CD4-positive, alpha-beta T cell (primary cell): ENCODE measurements around the gene PPP1R13B. TPM values are rescaled to one million over a fixed set of nuclear protein-coding genes. Genes with fewer than 3 reads are reported as not detected.

Source experiments
- ATAC-seq: fragments of 200-7000 bp; cut with Tn5 transposase; one replicate; pipeline ENCODE4 v1.10.0; 2022; ENCODE audit warnings: mild to moderate bottlenecking; ENCODE audit not compliant: poor library complexity
- CTCF ChIA-PET: fragments of 350-600 bp; sonication (Branson Sonifier 250); formaldehyde crosslinking; loops from one replicate; lab custom pipeline; 2021; ENCODE audit warnings: antibody characterized with exemption, inconsistent platforms; lab: Charles Lee
- POLR2A ChIA-PET: fragments of 350-600 bp; sonication (Branson Sonifier 250); formaldehyde crosslinking; loops from one replicate; lab custom pipeline; 2021; ENCODE audit warnings: antibody characterized with exemption, inconsistent platforms; lab: Charles Lee
- DNase-seq, 14 experiments: peaks; one replicate each; pipeline ENCODE4 v3.0.0-alpha.2; 2013 to 2020; ENCODE audit warnings: mixed read lengths in 2 of 14
- H3K27ac ChIP-seq, 2 donors: one replicate each; pipeline versions ENCODE4 v1.5.1 to v1.7.0; 2013; ENCODE audit warnings: low read length in 2 of 2, low read depth in 1 of 2, mild to moderate bottlenecking in 1 of 2
- H3K27me3 ChIP-seq, 2 experiments: 1 replicate in 1 of 2; 2 replicates in 1 of 2; pipeline versions ENCODE4 v1.6.1 to v1.7.0; 2013; ENCODE audit warnings: low read length in 2 of 2, control low read depth in 1 of 2, mild to moderate bottlenecking in 1 of 2, moderate library complexity in 1 of 2; ENCODE audit not compliant: insufficient read depth in 2 of 2, control insufficient read depth in 1 of 2
- H3K36me3 ChIP-seq: one replicate; pipeline ENCODE4 v1.6.1; 2013; ENCODE audit warnings: low read length, control low read depth; ENCODE audit not compliant: insufficient read depth
- H3K4me1 ChIP-seq: one replicate; pipeline ENCODE4 v1.6.1; 2013; ENCODE audit warnings: low read length, control low read depth; ENCODE audit not compliant: insufficient read depth
- H3K4me3 ChIP-seq: one replicate; pipeline ENCODE4 v1.5.1; 2013; ENCODE audit warnings: mild to moderate bottlenecking, low read length, moderate library complexity
- H3K9me3 ChIP-seq, 2 experiments: 1 replicate in 1 of 2; 2 replicates in 1 of 2; pipeline versions ENCODE4 v1.6.1 to v1.7.0; 2013; ENCODE audit warnings: low read length in 2 of 2, mild to moderate bottlenecking in 2 of 2, control low read depth in 1 of 2, moderate library complexity in 1 of 2; ENCODE audit not compliant: control insufficient read depth in 1 of 2, insufficient read depth in 1 of 2
- H3K27ac Mint-ChIP-seq: one replicate; pipeline ENCODE4 v1.8.0; 2020; ENCODE audit warnings: mixed read lengths
- H3K27me3 Mint-ChIP-seq: one replicate; pipeline ENCODE4 v1.8.0; 2021; ENCODE audit warnings: mixed read lengths
- H3K36me3 Mint-ChIP-seq: one replicate; pipeline ENCODE4 v1.8.0; 2021; ENCODE audit warnings: low read depth, mixed read lengths
- H3K4me1 Mint-ChIP-seq: one replicate; pipeline ENCODE4 v1.8.0; 2021; ENCODE audit warnings: low read depth, mixed read lengths
- H3K4me3 Mint-ChIP-seq: one replicate; pipeline ENCODE4 v1.8.0; 2020; ENCODE audit warnings: mild to moderate bottlenecking, mixed read lengths
- H3K9me3 Mint-ChIP-seq: one replicate; pipeline ENCODE4 v1.8.0; 2020; ENCODE audit warnings: mixed read lengths
- intact Hi-C, 2 experiments: fragments of 100-400 bp; cut with DNase I in 1 of 2; cut with micrococcal nuclease in 1 of 2; formaldehyde crosslinking; loops; one replicate each; pipeline versions ENCODE4 v1.15.1 to v1.9.0; 2023 to 2025; cut with DNase I, micrococcal nuclease
- total RNA-seq, 174 experiments: library from RNA in 2 of 174; stranded (reverse) in 2 of 174; gene quantifications; one replicate each; pipeline ENCODE4 v1.2.3 and lab custom pipeline; 2021 to 2026
- TF ChIP-seq, protein P1 (sequence below): fragments of 200-600 bp; IDR thresholded peaks from one replicate; pipeline ENCODE4 v1.8.0; 2022; ENCODE audit warnings: antibody characterized with exemption, mild to moderate bottlenecking

PPP1R13B gene
- total RNA-seq, 2 experiments from 2014 or later = 14.3 to 14.4 TPM

DNA sequence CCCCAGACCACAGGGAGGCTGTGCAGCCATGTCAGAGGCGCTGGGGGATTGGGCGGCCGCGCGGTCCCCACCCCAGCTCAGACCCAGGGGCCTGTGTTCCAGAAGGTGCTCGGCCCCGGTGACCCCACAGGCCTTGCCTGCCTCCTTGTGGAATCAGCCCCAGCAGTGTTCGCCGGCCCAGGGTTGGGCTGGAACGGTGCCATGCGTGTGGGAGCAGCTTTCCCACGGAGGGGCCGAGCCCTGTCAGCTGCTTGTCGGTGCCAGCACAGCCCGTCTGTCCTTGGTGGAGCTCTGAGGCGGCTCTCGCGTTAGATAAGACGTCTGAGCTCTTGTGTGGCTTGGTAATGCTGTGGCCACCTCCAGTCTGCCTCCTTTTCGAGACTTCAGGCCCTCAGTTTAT is 123.3 kb downstream of the PPP1R13B start:
- H3K4me1 Mint-ChIP-seq = peaks cover 13% of the 10 kb centered on the region
- H3K4me3 Mint-ChIP-seq = no peak overlapping the region
- ChIA-PET POLR2A (no interaction called here), CTCF (no interaction called here)
- Histone ChIP-seq H3K27ac (no peak overlapping the region), H3K4me1 (peaks cover 8% of the 10 kb centered on the region), H3K36me3 (peaks cover 14% of the 10 kb centered on the region), H3K27me3 (no peaks in the 10 kb centered on the region), H3K4me3 (no peak overlapping the region), H3K9me3 (no peaks in the 10 kb centered on the region)
- no peak overlapping the region for H3K27ac Mint-ChIP-seq
- intact Hi-C loops = no loop called here
- DNase-seq (no peak), ATAC-seq (no peak)
- H3K36me3 Mint-ChIP-seq = peaks cover 6% of the 10 kb centered on the region
- TF ChIP-seq, protein P1, sequence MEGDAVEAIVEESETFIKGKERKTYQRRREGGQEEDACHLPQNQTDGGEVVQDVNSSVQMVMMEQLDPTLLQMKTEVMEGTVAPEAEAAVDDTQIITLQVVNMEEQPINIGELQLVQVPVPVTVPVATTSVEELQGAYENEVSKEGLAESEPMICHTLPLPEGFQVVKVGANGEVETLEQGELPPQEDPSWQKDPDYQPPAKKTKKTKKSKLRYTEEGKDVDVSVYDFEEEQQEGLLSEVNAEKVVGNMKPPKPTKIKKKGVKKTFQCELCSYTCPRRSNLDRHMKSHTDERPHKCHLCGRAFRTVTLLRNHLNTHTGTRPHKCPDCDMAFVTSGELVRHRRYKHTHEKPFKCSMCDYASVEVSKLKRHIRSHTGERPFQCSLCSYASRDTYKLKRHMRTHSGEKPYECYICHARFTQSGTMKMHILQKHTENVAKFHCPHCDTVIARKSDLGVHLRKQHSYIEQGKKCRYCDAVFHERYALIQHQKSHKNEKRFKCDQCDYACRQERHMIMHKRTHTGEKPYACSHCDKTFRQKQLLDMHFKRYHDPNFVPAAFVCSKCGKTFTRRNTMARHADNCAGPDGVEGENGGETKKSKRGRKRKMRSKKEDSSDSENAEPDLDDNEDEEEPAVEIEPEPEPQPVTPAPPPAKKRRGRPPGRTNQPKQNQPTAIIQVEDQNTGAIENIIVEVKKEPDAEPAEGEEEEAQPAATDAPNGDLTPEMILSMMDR = no peak
- H3K27me3 Mint-ChIP-seq = no peaks in the 10 kb centered on the region
- no peaks in the 10 kb centered on the region for H3K9me3 Mint-ChIP-seq

DNA sequence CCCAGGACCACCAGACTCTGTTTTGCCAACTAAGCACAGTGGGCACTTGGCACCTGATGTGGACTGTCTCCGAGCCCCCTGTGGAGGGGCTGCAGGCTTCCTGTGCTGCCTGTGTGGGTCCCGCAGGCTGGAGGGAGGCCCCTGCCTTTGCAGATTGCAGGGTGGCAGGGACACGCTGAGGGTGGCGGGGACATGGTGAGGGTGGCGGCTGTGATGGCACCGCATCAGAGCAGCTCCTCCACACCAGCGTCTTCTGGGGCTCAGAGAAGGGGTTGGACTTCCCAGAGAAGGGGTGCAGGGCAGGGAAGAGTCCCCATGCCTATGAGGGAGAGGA is 123.7 kb downstream of the PPP1R13B start:
- intact Hi-C loops = no loop called here
- Histone ChIP-seq H3K9me3 (no peaks in the 10 kb centered on the region), H3K36me3 (peaks cover 10% of the 10 kb centered on the region), H3K4me1 (peaks cover 8% of the 10 kb centered on the region), H3K27me3 (no peaks in the 10 kb centered on the region), H3K27ac (no peak overlapping the region), H3K4me3 (no peak overlapping the region)
- Mint-ChIP-seq H3K27ac (no peak overlapping the region), H3K9me3 (no peaks in the 10 kb centered on the region), H3K4me1 (peaks cover 16% of the 10 kb centered on the region), H3K27me3 (no peaks in the 10 kb centered on the region), H3K36me3 (peaks cover 2% of the 10 kb centered on the region), H3K4me3 (no peak overlapping the region)
- no peak for DNase-seq
- TF ChIP-seq, protein P1 = no peak
- ChIA-PET POLR2A (no interaction called here), CTCF (no interaction called here)
- no peak for ATAC-seq

DNA sequence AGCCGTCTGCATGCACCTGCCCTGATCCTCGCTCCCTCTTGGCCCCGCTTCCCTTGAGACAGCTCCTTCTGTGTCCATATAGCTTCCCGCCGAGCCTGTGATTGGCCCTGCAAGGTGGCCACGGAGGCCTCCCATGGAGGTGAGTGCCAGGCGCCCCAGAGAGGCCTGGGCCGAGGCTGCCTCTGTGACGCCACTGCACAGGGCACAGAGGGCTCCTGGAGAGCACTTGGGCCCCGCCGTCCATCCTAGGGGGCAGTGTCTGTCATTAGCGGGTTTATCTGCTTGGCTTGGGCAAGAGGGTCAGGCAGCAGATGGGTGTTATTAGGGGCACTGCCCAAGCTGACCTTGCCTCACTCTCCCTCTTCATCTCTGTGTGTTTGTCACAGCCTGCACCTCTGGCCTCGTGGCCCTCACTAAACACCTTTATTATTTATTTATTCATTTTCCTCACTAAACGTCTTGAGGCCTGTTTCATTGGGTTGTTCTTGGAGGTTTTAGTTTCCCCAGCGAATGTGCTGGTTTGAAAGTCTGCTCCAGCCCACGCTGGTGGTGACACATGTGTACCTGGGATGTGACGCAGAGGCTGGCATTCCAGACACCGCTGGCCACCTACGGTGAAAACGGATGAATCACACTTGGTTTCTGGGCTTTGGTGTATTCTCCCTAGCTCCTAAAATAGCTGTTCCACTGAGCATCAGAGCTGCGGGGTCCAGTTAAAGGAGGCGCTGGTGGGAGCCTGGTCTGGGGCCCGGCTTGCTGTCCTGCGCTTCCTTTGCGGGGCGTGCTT is 125.8 kb downstream of the PPP1R13B start:
- H3K27ac ChIP-seq = no peak overlapping the region
- ChIA-PET POLR2A (interaction anchor here (0.7 kb wide), 1 partner anchor 54 kb away, joined by 3 read pairs; no protein-coding TSS in a partner anchor), CTCF (interaction anchor here (0.7 kb wide), 1 partner anchor 17 kb away, joined by 4 read pairs; no protein-coding TSS in a partner anchor)
- H3K4me1 ChIP-seq = peaks cover 13% of the 10 kb centered on the region
- no peak overlapping the region for H3K4me3 ChIP-seq
- H3K27me3 ChIP-seq = no peaks in the 10 kb centered on the region
- no peak for DNase-seq
- H3K9me3 ChIP-seq = no peaks in the 10 kb centered on the region
- H3K4me3 Mint-ChIP-seq = no peak overlapping the region
- H3K9me3 Mint-ChIP-seq = no peaks in the 10 kb centered on the region
- TF ChIP-seq, protein P1 = no peak
- no peak overlapping the region for H3K27ac Mint-ChIP-seq
- H3K27me3 Mint-ChIP-seq = no peaks in the 10 kb centered on the region
- H3K36me3 ChIP-seq = no peaks in the 10 kb centered on the region
- no peaks in the 10 kb centered on the region for H3K36me3 Mint-ChIP-seq
- no peak for ATAC-seq
- intact Hi-C loops = no loop called here
- H3K4me1 Mint-ChIP-seq = peaks cover 35% of the 10 kb centered on the region
